Neural cell (in vitro differentiated cells): ENCODE measurements around the gene ST6GALNAC2.

Experiments used
- EP300 ChIP-seq: fragments of 450-650 bp; conservative IDR thresholded peaks from 2 replicates; pipeline ENCODE4 v1.6.1; 2014; ENCODE audit warnings: antibody characterized with exemption, mild to moderate bottlenecking, moderate library complexity; ENCODE audit not compliant: poor library complexity, severe bottlenecking
- EZH2 ChIP-seq: fragments of 200-600, 300-800 bp; shearing (Covaris generic), sonication (generic); IDR thresholded peaks from 2 replicates; pipeline ENCODE4 v1.6.1; 2014; ENCODE audit warnings: antibody characterized with exemption, low read length, borderline replicate concordance, mild to moderate bottlenecking; ENCODE audit not compliant: insufficient read depth, poor library complexity, severe bottlenecking
- MXI1 ChIP-seq: fragments of 450-650 bp; conservative IDR thresholded peaks from 2 replicates; pipeline ENCODE4 v1.6.1; 2014; ENCODE audit warnings: antibody characterized with exemption, mild to moderate bottlenecking; ENCODE audit not compliant: poor library complexity, severe bottlenecking
- POLR2AphosphoS5 ChIP-seq: IDR thresholded peaks from 2 replicates; pipeline ENCODE4 v1.6.1; 2012
- RAD21 ChIP-seq: fragments of 450-650 bp; conservative IDR thresholded peaks from 2 replicates; pipeline ENCODE4 v1.6.1; 2014; ENCODE audit warnings: antibody characterized with exemption, mild to moderate bottlenecking, moderate library complexity
- TAF1 ChIP-seq: IDR thresholded peaks from 2 replicates; pipeline ENCODE4 v1.6.1; 2012; ENCODE audit warnings: low read depth
- TF ChIP-seq, protein P1 (sequence below): IDR thresholded peaks from 2 replicates; pipeline ENCODE4 v1.6.1; 2012; ENCODE audit warnings: borderline replicate concordance
- TF ChIP-seq, protein P2 (sequence below): fragments of 450-650 bp; IDR thresholded peaks from 2 replicates; pipeline ENCODE4 v1.5.1; 2014; ENCODE audit warnings: antibody characterized with exemption, mild to moderate bottlenecking, moderate library complexity; ENCODE audit not compliant: poor library complexity, severe bottlenecking

DNA sequence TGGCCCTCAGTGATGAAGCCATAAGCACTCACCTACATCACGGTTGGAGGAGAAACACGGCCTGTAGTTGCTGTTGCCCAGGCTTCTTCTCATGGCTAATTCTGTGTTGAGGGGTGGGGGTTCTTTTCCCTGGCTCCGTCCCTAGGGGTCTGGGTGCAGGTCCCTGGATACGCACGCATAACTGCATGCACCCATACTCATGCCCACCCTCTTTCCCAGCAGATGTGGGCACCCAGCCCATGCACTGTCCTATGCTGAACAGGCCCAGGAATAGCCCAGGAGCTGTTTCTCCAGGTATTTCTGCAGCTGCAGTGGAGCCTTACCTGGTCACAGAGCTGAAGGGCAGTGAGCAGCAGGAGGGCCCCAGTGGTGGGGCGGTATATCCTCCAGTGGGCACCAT lies 39.8 kb upstream of the ST6GALNAC2 start:
- TF ChIP-seq EP300 (no peak), MXI1 (no peak), POLR2AphosphoS5 (no peak), EZH2 (no peak), TAF1 (no peak), RAD21 (no peak)
- TF ChIP-seq, protein P1, sequence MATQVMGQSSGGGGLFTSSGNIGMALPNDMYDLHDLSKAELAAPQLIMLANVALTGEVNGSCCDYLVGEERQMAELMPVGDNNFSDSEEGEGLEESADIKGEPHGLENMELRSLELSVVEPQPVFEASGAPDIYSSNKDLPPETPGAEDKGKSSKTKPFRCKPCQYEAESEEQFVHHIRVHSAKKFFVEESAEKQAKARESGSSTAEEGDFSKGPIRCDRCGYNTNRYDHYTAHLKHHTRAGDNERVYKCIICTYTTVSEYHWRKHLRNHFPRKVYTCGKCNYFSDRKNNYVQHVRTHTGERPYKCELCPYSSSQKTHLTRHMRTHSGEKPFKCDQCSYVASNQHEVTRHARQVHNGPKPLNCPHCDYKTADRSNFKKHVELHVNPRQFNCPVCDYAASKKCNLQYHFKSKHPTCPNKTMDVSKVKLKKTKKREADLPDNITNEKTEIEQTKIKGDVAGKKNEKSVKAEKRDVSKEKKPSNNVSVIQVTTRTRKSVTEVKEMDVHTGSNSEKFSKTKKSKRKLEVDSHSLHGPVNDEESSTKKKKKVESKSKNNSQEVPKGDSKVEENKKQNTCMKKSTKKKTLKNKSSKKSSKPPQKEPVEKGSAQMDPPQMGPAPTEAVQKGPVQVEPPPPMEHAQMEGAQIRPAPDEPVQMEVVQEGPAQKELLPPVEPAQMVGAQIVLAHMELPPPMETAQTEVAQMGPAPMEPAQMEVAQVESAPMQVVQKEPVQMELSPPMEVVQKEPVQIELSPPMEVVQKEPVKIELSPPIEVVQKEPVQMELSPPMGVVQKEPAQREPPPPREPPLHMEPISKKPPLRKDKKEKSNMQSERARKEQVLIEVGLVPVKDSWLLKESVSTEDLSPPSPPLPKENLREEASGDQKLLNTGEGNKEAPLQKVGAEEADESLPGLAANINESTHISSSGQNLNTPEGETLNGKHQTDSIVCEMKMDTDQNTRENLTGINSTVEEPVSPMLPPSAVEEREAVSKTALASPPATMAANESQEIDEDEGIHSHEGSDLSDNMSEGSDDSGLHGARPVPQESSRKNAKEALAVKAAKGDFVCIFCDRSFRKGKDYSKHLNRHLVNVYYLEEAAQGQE: no peak
- TF ChIP-seq, protein P2, sequence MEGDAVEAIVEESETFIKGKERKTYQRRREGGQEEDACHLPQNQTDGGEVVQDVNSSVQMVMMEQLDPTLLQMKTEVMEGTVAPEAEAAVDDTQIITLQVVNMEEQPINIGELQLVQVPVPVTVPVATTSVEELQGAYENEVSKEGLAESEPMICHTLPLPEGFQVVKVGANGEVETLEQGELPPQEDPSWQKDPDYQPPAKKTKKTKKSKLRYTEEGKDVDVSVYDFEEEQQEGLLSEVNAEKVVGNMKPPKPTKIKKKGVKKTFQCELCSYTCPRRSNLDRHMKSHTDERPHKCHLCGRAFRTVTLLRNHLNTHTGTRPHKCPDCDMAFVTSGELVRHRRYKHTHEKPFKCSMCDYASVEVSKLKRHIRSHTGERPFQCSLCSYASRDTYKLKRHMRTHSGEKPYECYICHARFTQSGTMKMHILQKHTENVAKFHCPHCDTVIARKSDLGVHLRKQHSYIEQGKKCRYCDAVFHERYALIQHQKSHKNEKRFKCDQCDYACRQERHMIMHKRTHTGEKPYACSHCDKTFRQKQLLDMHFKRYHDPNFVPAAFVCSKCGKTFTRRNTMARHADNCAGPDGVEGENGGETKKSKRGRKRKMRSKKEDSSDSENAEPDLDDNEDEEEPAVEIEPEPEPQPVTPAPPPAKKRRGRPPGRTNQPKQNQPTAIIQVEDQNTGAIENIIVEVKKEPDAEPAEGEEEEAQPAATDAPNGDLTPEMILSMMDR: no peak
